IMR-90 (cell line): ENCODE measurements around the gene PPP1R3D. TPM values are rescaled to one million over a fixed set of nuclear protein-coding genes. Genes with fewer than 3 reads are reported as not detected.

Experiments used
- ATAC-seq: fragments of 200-7000 bp; cut with Tn5 transposase; 2 replicates; pipeline ENCODE4 v1.9.1; 2020; ENCODE audit warnings: low read depth, mild to moderate bottlenecking, moderate library complexity
- BruUV-seq: library from RNA; stranded (reverse); fragments of 400-500 nt; replicated peaks from 2 replicates; lab custom pipeline; 2021; lab: Mats Ljungman, UMichigan
- CTCF ChIA-PET: fragments of 300-600 bp; formaldehyde crosslinking; extraction: SDS; loops from one replicate; lab custom pipeline; 2021; ENCODE audit warnings: antibody characterized with exemption; lab: Yijun Ruan, JAX
- POLR2A ChIA-PET: fragments of 300-600 bp; sonication (Branson Sonifier 250); formaldehyde crosslinking; loops from one replicate; lab custom pipeline; 2022; ENCODE audit warnings: antibody characterized with exemption; ENCODE audit not compliant: unreplicated experiment; lab: Charles Lee
- DNase-seq: peaks from one replicate; pipeline ENCODE4 v3.0.0; 2013
- H2AFZ ChIP-seq: replicated peaks from 2 replicates; pipeline ENCODE3; 2013; ENCODE audit warnings: low read length, mild to moderate bottlenecking; ENCODE audit not compliant: poor library complexity
- H2AK5ac ChIP-seq: 2 replicates; pipeline ENCODE4 v1.6.1; 2013; ENCODE audit warnings: low read depth, low read length, inconsistent platforms
- H2AK9ac ChIP-seq: replicated peaks from 2 replicates; pipeline ENCODE3; 2013; ENCODE audit warnings: mild to moderate bottlenecking, low read depth, low read length, moderate library complexity; ENCODE audit not compliant: poor library complexity
- H2BK120ac ChIP-seq: 2 replicates; pipeline ENCODE4 v1.6.1; 2013; ENCODE audit warnings: low read depth, low read length, inconsistent platforms
- H2BK15ac ChIP-seq: 3 replicates; pipeline ENCODE4 v1.6.1; 2013; ENCODE audit warnings: low read depth, low read length, inconsistent platforms
- H2BK20ac ChIP-seq: 2 replicates; pipeline ENCODE4 v1.6.1; 2013; ENCODE audit warnings: low read depth, mild to moderate bottlenecking, inconsistent platforms, low read length, moderate library complexity
- H2BK5ac ChIP-seq: 2 replicates; pipeline ENCODE4 v1.6.1; 2013; ENCODE audit warnings: mild to moderate bottlenecking, low read depth, low read length, inconsistent platforms; ENCODE audit not compliant: poor library complexity, severe bottlenecking
- H3K14ac ChIP-seq: replicated peaks from 2 replicates; pipeline ENCODE4 v1.6.1; 2013; ENCODE audit warnings: low read depth, low read length, inconsistent platforms
- H3K18ac ChIP-seq: 2 replicates; pipeline ENCODE4 v1.6.1; 2013; ENCODE audit warnings: low read depth, low read length, control low read depth
- H3K23ac ChIP-seq: 2 replicates; pipeline ENCODE4 v1.6.1; 2013; ENCODE audit warnings: low read depth, low read length, inconsistent platforms
- H3K27ac ChIP-seq: 2 replicates; pipeline ENCODE4 v1.5.1; 2013; ENCODE audit warnings: mild to moderate bottlenecking, control low read depth, low read length; ENCODE audit not compliant: insufficient read depth
- H3K27me3 ChIP-seq: 2 replicates; pipeline ENCODE4 v1.6.1; 2013; ENCODE audit warnings: low read length; ENCODE audit not compliant: control insufficient read depth, insufficient read depth
- H3K36me3 ChIP-seq: 2 replicates; pipeline ENCODE4 v1.6.1; 2013; ENCODE audit warnings: low read length, mixed read lengths; ENCODE audit not compliant: control insufficient read depth, insufficient read depth
- H3K4ac ChIP-seq: 2 replicates; pipeline ENCODE4 v1.6.1; 2013; ENCODE audit warnings: low read depth, low read length, inconsistent platforms
- H3K4me1 ChIP-seq: 2 replicates; pipeline ENCODE4 v1.6.1; 2013; ENCODE audit warnings: low read length, mixed read lengths; ENCODE audit not compliant: control insufficient read depth, insufficient read depth
- H3K4me2 ChIP-seq: 2 replicates; pipeline ENCODE4 v1.6.1; 2013; ENCODE audit warnings: low read depth, mild to moderate bottlenecking, control low read depth, low read length, moderate library complexity
- H3K4me3 ChIP-seq: 2 replicates; pipeline ENCODE4 v1.5.1; 2013; ENCODE audit warnings: low read depth, mild to moderate bottlenecking, control low read depth, low read length, moderate library complexity; ENCODE audit not compliant: insufficient read depth
- H3K56ac ChIP-seq: 2 replicates; pipeline ENCODE4 v1.6.1; 2013; ENCODE audit warnings: low read length, inconsistent platforms; ENCODE audit not compliant: insufficient read depth; ENCODE audit errors: extremely low read depth
- H3K79me1 ChIP-seq, 2 experiments: 2 replicates each; pipeline ENCODE4 v1.6.1; 2013; ENCODE audit warnings: low read length in 2 of 2, inconsistent platforms in 1 of 2, low read depth in 1 of 2
- H3K9ac ChIP-seq: 2 replicates; pipeline ENCODE4 v1.6.1; 2013; ENCODE audit warnings: low read depth, low read length, control low read depth
- H3K9me1 ChIP-seq: 2 replicates; pipeline ENCODE4 v1.6.1; 2013; ENCODE audit warnings: low read length, inconsistent platforms; ENCODE audit not compliant: insufficient read depth
- H3K9me3 ChIP-seq: 2 replicates; pipeline ENCODE4 v1.6.1; 2013; ENCODE audit warnings: low read length; ENCODE audit not compliant: control insufficient read depth, insufficient read depth
- H4K20me1 ChIP-seq: 2 replicates; pipeline ENCODE4 v1.6.1; 2013; ENCODE audit warnings: low read length, inconsistent platforms; ENCODE audit not compliant: insufficient read depth
- H4K5ac ChIP-seq: 2 replicates; pipeline ENCODE4 v1.6.1; 2013; ENCODE audit warnings: mild to moderate bottlenecking, low read depth, low read length, control low read depth
- H4K8ac ChIP-seq, 2 experiments: 2 replicates each; pipeline ENCODE4 v1.6.1; 2013; ENCODE audit warnings: low read depth in 2 of 2, low read length in 2 of 2, control low read depth in 1 of 2, inconsistent platforms in 1 of 2
- H4K91ac ChIP-seq: 2 replicates; pipeline ENCODE4 v1.6.1; 2013; ENCODE audit warnings: low read depth, low read length, inconsistent platforms; ENCODE audit not compliant: insufficient read depth
- BHLHE40 ChIP-seq: fragments of 150-350 bp; IDR thresholded peaks from 2 replicates; pipeline ENCODE4 v1.6.1; 2016; ENCODE audit warnings: mild to moderate bottlenecking, low read depth, low read length
- CEBPB ChIP-seq: IDR thresholded peaks from 2 replicates; pipeline ENCODE4 v1.6.1; 2012; ENCODE audit warnings: low read depth, low read length, improper control_type of control experiment
- ELK1 ChIP-seq: fragments of 150-350 bp; IDR thresholded peaks from 2 replicates; pipeline ENCODE4 v1.6.1; 2016; ENCODE audit warnings: low read depth, mild to moderate bottlenecking, low read length, moderate library complexity, borderline replicate concordance
- FOS ChIP-seq: fragments of 150-350 bp; IDR thresholded peaks from 2 replicates; pipeline ENCODE4 v1.6.1; 2016; ENCODE audit warnings: low read depth, low read length
- MAFK ChIP-seq: IDR thresholded peaks from 2 replicates; pipeline ENCODE4 v1.6.1; 2012; ENCODE audit warnings: low read depth, low read length, improper control_type of control experiment
- MXI1 ChIP-seq: IDR thresholded peaks from 2 replicates; pipeline ENCODE4 v1.6.1; 2012; ENCODE audit warnings: low read depth, mild to moderate bottlenecking, low read length, moderate library complexity, borderline replicate concordance
- NFE2L2 ChIP-seq: fragments of 150-350 bp; IDR thresholded peaks from 2 replicates; pipeline ENCODE4 v1.6.1; 2016; ENCODE audit warnings: low read depth, mild to moderate bottlenecking, low read length
- RAD21 ChIP-seq: IDR thresholded peaks from 2 replicates; pipeline ENCODE4 v1.6.1; 2012; ENCODE audit warnings: low read length, improper control_type of control experiment
- RFX5 ChIP-seq: IDR thresholded peaks from 2 replicates; pipeline ENCODE4 v1.8.0; 2012; ENCODE audit warnings: low read depth, mild to moderate bottlenecking, low read length, moderate library complexity
- WGBS, 2 experiments: methylation state at CpG; one replicate each; pipeline versions ENCODE4 v1.1.5 to v1.1.7; 2013; ENCODE audit warnings: missing lambda C conversion rate in 2 of 2; ENCODE audit not compliant: insufficient read length in 1 of 2; ENCODE audit errors: extremely low coverage in 2 of 2; 5-methylcytosine and 5-hydroxymethylcytosine counted together
- dilution Hi-C: fragments of 300-500 bp; cut with HindIII; formaldehyde crosslinking; loops from one replicate; pipeline ENCODE4 v1.14.3; 2018; ENCODE audit warnings: low sequenced_read_pairs; ENCODE audit not compliant: unreplicated experiment
- in situ Hi-C: fragments of 300-500 bp; cut with MboI; formaldehyde crosslinking; loops from 3 replicates; pipeline ENCODE4 v1.14.3; 2019; ENCODE audit warnings: low sequenced_read_pairs, inconsistent platforms, mixed read lengths
- intact Hi-C: fragments of 100-400 bp; cut with micrococcal nuclease; formaldehyde crosslinking; loops from 2 replicates; pipeline ENCODE4 v1.10.0; 2022
- polyA plus RNA-seq, 3 experiments: library from polyadenylated mRNA; depleted of rRNA; stranded (reverse); fragments of >200 nt; gene quantifications; 2 replicates each; pipeline ENCODE4 v1.2.3, GENCODE V29; 2012; ENCODE audit warnings: low replicate concordance in 1 of 3
- total RNA-seq: library from RNA; depleted of rRNA; stranded (reverse); fragments of >200 nt; gene quantifications from 2 replicates; pipeline ENCODE4 v1.2.3, GENCODE V29; 2012
- TF ChIP-seq, protein P1 (sequence below): fragments of 150-350 bp; IDR thresholded peaks from 2 replicates; pipeline ENCODE4 v1.6.1; 2017; ENCODE audit warnings: mild to moderate bottlenecking, antibody characterized with exemption, low read length, low read depth

PPP1R3D gene
- total and polyA plus RNA-seq, 2 of the 4 experiments (the other 2 are of a cell fraction), result 1.6 to 2.7 TPM

DNA sequence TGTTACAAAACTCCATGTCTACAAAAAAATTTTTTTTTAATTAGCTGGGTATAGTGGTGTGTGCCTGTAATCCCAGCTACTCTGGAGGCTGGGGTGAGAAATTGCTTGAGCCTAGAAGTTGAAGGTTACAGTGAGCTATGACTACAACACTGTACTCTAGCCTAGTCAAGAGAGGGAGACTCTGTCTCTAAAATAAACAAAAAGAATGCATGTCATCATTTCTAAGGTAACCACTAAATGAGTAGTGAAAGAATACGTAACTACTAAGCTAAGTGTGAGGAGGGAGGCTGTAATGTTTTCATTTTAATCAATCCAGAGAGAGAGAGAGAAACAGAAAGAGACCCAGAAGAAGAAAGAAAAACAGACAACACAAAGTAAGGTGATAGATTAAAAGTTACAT lies 16.6 kb downstream of the PPP1R3D start:
- H3K9me3 ChIP-seq, result no peaks in the 10 kb centered on the region
- no peaks in the 10 kb centered on the region for H3K36me3 ChIP-seq
- no TSS peak for BruUV-seq
- H4K91ac ChIP-seq, result no peak overlapping the region
- H3K9ac ChIP-seq, result no peak overlapping the region
- TF ChIP-seq BHLHE40, result no peak
- TF ChIP-seq FOS, result no peak
- no peak for TF ChIP-seq MXI1
- no peak for TF ChIP-seq ELK1
- TF ChIP-seq, protein P1, sequence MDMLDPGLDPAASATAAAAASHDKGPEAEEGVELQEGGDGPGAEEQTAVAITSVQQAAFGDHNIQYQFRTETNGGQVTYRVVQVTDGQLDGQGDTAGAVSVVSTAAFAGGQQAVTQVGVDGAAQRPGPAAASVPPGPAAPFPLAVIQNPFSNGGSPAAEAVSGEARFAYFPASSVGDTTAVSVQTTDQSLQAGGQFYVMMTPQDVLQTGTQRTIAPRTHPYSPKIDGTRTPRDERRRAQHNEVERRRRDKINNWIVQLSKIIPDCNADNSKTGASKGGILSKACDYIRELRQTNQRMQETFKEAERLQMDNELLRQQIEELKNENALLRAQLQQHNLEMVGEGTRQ, result no peak
- no peak for TF ChIP-seq CEBPB
- no peak for TF ChIP-seq MAFK
- TF ChIP-seq NFE2L2, result no peak
- no peak for TF ChIP-seq RFX5
- TF ChIP-seq RAD21, result no peak
- no peak overlapping the region for H2BK15ac ChIP-seq
- in situ Hi-C loops, result no loop called here
- no peaks in the 10 kb centered on the region for H4K20me1 ChIP-seq
- H2BK120ac ChIP-seq, result no peak overlapping the region
- no peaks in the 10 kb centered on the region for H3K79me1 ChIP-seq
- no peak overlapping the region for H3K27ac ChIP-seq
- DNase-seq (no peak), ATAC-seq (no peak)
- no peak overlapping the region for H2BK20ac ChIP-seq
- H3K18ac ChIP-seq, result no peak overlapping the region
- H2AK5ac ChIP-seq, result no peak overlapping the region
- no peak overlapping the region for H3K23ac ChIP-seq
- ChIA-PET POLR2A (no interaction called here), CTCF (no interaction called here)
- no CpG with 5 or more reads among the region's 1 CpG for WGBS, 2 experiments
- dilution Hi-C loops, result no loop called here
- no peak overlapping the region for H3K4me3 ChIP-seq
- H4K8ac ChIP-seq, result no peak overlapping the region
- H3K14ac ChIP-seq, result no peak overlapping the region
- H3K4ac ChIP-seq, result no peak overlapping the region
- intact Hi-C loops, result no loop called here
- no peak overlapping the region for H3K4me2 ChIP-seq
- H3K9me1 ChIP-seq, result no peaks in the 10 kb centered on the region
- H3K4me1 ChIP-seq, result no peaks in the 10 kb centered on the region
- H2AK9ac ChIP-seq, result no peak overlapping the region
- H3K27me3 ChIP-seq, result no peaks in the 10 kb centered on the region
- no peak overlapping the region for H2BK5ac ChIP-seq
- H4K5ac ChIP-seq, result no peak overlapping the region
- H3K56ac ChIP-seq, result no peak overlapping the region
- H2AFZ ChIP-seq, result no peak overlapping the region
